OCI-LY7 (cell line): ENCODE results near the gene UBA6.

Source experiments
- CTCF ChIP-seq: fragments of 200-600 bp; sonication (generic); conservative IDR thresholded peaks from 2 replicates; pipeline ENCODE4 v1.5.1; 2014; ENCODE audit warnings: mild to moderate bottlenecking, antibody characterized with exemption, low read length, moderate library complexity, mixed read lengths
- EZH2phosphoT487 ChIP-seq: fragments of 200-600 bp; sonication (generic); IDR thresholded peaks from 2 replicates; pipeline ENCODE4 v1.6.1; 2018; ENCODE audit warnings: low read depth, borderline replicate concordance, mild to moderate bottlenecking, mixed run types, antibody characterized with exemption, low read length, moderate library complexity, mixed read lengths

GRCh38 chr4:67697860-67698687 lies 2.9 kb downstream of the UBA6 start:
- no peak for TF ChIP-seq CTCF
- TF ChIP-seq EZH2phosphoT487, result no peak
